HS-27A (cell line): ENCODE data around the gene CHST1.

Experiments
- DNase-seq: peaks from one replicate; pipeline ENCODE4 v3.0.0-alpha.2; 2012; ENCODE audit warnings: low read depth, missing footprints

Gene CHST1

GRCh38 chr11:45665206-45665932, at the start of gene CHST1:
TSS of gene CHST1 (minus strand) at chr11:45665622. CDS start at chr11:45650923, 14,699 bp downstream.
- no peak for DNase-seq

DNA sequence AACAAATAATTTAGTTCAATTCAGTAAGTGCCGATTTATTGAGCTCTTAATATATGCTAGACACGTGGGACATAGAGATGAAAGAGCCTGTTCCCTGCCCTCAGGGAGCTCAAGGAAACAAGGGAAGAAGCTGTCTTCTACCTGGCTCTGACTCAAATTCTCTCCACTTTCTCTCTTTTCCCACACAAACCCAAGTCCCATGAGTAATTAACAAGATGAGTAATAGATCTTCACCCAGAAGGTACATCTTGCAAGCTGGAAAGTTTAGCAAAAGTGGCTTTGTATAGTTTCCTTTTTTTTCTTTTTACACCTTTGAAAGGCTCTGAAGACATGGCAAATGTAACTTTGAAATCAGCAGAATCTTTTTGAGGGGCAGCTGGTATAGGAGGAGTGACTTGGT, 48.2 kb upstream of the CHST1 start:
- no peak for DNase-seq

DNA sequence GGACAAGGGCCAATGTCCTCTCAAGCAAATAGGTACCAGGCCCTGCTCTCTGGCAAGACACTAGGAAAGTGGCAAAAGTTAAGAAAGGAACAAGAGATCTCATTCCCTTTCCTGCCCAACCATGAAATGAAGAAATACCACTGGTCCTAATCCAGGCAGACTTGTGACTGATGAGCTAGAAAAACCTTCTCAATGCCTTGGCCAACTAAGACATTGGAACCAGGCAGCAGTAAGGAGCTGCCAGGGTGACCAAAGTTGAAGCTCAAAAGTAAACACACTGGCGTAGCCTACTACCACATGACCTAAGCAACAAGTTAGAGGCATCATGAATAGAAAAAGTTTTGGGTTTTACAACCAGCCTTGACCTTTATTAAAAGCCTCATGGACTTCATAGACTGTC, 45.1 kb upstream of the CHST1 start:
- no peak for DNase-seq

DNA sequence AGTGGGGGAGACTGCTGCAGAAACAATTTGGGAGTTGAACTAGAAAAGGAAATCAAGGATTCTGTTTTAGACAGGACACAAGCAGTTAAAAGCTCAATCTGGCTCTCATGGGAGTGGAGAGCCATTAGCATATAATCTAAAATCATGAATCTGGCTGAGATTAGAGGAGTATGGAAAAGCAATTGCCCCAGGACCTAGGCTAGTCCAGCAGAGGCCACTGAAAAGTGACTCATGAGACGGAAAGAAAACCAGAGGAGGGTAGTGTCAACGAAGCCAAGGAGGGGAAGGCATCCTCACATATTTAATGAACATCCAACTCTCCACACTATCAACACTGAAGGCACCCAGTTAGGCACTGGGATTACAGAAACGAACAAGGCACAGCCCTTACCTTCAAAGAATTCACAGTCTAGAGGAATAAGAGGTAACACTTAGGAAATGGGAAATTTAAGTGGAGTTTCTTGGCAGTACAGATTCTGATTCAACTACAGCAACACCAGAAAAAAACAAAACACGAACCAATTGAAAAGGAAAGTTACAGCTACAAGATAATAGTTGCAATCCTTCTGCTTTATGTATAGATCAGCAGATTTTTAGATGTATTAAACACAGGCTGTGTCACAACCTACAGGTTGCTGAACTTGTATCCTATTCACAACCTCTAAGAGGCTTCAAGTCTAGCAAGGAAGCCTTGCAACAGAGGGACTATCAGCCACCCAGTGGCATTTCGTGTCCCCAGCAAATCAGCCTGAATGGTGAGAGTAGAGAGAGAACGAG, 43.7 kb upstream of the CHST1 start:
- DNase-seq = no peak

GRCh38 chr11:45704635-45705034, 39.2 kb upstream of the CHST1 start:
- no peak for DNase-seq

- DNase-seq = no peak
These were observed 38.7 kb upstream of the CHST1 start for GRCh38 chr11:45704133-45704532.

DNA sequence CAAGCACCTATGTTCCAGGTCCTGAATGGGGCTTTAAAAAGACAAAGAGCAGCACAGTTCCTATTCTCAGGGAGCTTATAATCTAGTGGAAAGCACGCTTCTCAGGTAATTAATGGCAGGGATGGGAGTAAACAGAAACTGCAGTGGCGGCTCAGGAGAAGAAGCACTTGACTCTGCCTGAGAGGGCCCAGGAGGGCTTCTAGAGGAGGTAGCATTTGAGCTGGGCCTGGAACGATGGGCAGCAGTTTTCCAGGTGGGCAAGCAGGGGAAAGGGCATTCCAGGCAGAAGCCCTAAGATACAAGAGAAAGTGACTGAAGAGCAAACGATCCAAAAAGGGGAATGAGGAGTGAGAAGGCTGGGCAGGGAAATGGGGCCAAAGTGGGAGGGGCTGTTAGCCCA, 37.1 kb upstream of the CHST1 start:
- DNase-seq = no peak

DNA sequence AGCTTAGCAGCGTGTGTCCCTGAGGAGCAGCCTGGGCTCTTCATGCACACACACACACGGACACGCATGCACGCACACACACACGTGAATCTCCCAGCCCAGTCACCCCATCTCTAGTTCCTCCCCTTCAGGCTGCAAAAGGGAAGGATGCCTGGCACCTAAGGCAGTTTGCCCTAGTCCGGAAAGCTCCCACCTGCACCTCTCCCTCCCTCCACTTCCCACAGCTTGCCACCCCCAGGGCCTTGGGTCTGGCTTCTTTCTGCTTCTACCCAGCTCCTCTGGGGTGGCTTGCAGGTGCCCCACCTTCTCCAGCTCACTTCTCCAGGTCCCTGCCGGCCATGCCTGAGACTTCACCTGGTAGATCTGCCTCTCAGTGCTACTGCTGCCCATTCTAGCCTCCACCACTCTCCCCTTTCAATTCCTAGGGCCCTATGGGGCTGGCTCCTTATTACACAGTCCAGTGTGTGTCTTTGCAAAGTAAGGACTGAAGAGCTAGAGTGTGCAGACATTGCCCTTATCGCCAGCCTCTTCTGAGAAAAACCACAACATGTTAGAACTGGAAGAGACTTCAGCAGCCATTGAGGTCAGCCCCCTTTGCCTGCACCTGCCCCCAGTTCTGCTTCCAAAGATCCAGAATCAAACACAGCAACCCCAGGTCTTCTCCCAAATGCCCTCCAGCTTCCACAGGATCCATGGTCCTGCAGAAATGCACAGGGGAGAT, 33.5 kb upstream of the CHST1 start:
- DNase-seq = no peak

GRCh38 chr11:45692808-45693453, 27.5 kb upstream of the CHST1 start:
- no peak for DNase-seq

DNA sequence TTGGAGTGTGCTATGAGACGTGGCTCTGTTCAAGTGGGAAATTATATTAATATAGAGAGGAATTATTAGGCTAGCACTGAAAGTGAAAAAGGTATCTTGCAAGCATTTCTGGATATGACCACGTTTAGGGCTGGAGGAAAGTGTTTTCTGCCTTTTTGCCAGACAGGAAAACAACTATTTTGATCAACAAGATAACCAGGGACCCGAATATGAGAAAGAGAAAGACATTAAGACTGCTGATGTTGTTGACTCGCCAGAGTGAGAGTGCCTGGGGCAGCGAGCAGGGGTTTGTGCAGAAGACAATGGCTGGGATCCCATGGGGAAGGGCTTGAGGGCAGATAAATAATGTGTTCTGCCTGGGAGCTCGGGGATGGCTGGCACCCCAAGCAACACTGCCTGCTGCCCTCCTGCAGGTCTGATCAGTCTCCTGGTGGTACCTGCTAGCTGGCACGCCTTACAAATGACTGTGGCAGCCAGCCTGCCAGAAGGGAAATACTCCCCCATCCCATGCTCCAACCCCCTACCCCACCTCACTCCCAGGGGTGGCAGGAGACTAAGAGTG, 23.1 kb upstream of the CHST1 start:
- DNase-seq = no peak

DNA sequence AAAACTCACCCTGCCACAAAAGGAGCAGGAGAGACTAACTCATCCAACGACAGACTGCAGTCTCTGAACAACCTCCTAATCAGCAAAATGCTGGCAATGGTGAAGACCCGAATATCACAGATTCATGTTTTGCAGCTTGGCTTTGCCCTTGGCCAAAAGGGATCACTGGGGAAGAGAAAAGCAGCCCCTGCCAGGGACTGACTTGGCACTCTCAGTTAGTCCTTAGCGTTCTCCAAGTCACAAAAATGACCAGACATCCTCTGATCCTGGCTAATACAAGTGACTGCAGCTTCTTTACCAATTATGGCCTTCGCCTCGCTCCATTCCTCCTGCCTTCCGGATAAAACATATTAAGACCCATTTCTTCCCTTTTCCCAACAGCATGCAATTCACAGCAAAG, 22.4 kb upstream of the CHST1 start:
- DNase-seq = no peak

DNA sequence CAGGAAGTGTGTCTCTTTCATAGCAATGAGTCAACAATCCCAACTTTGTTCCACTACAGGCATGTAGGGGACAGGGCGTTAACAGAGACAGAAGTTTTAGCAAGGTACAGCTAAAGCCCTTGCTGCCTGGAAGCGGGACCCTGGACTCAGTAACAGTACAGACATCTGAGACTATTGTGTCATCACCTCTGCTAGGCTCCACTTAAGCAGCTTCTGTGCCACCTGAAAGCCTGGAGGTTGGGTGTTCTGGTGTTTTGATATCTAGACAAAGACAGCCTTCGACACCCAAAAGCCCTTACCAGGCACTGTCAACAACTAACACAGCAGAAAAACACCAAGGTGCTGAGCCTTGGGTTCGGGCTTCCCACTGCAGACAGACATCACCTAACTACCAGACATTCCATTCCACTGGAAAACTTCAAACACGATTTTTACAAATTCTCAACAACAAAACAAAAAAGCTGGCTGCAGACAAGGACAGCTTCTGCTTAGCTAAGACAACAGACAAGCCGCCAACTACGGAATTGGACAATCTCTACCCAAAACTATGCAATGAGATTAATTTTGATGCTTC, 20.6 kb upstream of the CHST1 start:
- no peak for DNase-seq

- DNase-seq = no peak
These were observed 19.0 kb upstream of the CHST1 start for GRCh38 chr11:45684440-45684839.

- no peak for DNase-seq
These were observed 18.0 kb upstream of the CHST1 start for GRCh38 chr11:45683271-45684058.

GRCh38 chr11:45679806-45680205, 14.4 kb upstream of the CHST1 start:
- DNase-seq = no peak

GRCh38 chr11:45678976-45679375, 13.6 kb upstream of the CHST1 start:
- DNase-seq = no peak

- DNase-seq = no peak
These were observed 12.5 kb upstream of the CHST1 start for GRCh38 chr11:45677770-45678512.

DNA sequence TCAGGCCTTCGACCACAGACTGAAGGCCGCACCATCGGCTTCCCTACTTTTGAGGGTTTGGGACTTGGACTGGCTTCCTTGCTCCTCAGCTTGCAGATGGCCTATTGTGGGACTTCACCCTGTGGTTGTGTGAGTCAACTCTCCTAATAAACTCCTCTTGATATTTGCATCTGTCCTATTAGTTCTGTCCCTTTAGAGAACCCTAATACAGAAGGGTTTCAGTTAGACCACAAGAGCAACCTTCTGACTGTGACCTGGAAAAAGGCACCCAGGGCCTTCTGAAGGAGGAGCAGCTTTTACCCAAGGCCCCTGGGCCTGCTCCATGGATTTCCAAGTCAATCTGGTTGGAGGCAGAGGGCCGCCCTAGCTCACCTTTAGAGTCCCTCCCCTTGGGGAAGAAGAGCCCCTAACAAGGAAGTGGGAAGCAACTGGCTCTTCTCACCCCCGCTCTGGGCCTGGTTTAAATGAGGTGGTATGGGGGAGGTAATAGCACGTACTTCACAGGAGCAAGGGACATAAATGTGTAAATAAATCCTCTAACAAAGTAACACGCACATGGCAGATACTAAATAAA, 11.2 kb upstream of the CHST1 start:
- no peak for DNase-seq

DNA sequence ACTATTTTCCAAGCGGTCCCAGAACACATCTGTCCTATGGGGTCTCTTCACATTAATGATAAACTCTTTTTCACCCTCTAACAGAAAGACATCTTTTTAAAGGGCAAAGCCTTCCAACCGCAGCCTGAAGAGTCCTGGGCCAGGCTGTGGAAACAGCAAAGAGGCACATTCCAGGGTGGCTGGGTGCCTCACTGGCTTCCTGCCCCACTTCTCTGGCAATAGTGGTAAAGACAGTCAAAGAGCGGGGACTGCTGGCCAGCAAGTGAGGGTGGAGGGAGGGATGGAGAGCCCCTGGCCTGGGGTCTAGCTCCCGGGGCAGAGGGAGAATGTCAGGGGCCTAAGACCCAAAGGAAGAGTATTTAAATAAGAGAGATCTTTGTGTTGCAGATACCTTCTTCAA, 10.2 kb upstream of the CHST1 start:
- no peak for DNase-seq
